HG03064 (cell line): ENCODE data around the gene B3GAT3.
"Not testable (repeated sequence)": the region's sequence is repeated elsewhere in the genome, so short reads cannot be mapped to it uniquely, and the experiment has no call there.

Experiments
- ATAC-seq: cut with Tn5 transposase; IDR thresholded peaks from one replicate; pipeline ENCODE4 v1.9.1; 2021; ENCODE audit warnings: low read depth; ENCODE audit not compliant: unreplicated experiment

The B3GAT3 gene

DNA sequence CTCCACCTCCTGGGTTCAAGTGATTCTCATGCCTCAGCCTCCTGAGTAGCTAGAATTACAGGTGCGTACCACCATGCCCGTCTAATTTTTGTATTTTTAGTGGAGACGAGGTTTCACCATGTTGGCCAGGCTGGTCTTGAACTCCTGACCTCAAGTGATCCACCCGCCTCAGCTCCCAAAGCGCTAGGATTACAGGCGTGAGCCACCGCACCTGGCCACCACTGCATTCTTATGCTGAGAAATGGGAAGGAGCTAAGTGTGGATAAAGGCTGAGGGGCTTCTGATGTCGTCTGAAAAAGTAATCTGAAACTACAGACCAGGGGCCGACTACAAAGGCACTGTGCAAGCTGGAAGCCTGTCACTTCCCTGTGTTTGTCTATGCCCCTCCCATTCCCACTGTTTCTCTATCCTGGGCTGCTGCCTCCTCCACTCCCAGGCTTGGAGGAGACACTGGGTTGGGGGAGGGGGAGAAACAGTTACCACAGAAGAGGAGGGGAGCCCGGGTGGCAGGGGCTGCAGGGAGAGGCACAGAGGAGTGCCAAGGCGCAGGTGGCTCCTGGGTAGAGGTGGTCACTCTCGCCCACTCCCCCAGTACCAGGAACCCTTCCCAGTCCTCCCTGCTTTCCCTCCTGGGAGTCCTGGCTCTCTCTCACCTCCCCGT, 17.2 kb downstream of the B3GAT3 start:
- ATAC-seq = no peak

- no peak for ATAC-seq
These were observed 17.9 kb downstream of the B3GAT3 start for GRCh38 chr11:62603776-62604299.

DNA sequence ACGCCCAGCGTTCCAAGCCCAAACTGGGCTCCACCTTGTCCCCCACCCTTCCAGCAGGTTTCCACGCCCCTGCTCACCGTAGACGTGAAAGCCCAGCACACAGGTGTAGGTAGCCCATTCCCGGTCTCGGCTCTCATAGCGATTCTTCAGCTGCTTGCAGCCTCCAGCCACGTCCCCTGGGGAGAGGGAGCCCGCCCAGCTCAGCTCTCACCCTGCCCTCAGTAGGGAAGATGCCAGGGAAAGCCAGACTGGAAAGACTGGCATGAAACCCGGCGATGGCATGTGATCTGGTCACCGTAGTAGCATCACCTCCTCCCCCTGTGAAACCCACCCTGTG, 18.7 kb downstream of the B3GAT3 start:
- no peak for ATAC-seq

DNA sequence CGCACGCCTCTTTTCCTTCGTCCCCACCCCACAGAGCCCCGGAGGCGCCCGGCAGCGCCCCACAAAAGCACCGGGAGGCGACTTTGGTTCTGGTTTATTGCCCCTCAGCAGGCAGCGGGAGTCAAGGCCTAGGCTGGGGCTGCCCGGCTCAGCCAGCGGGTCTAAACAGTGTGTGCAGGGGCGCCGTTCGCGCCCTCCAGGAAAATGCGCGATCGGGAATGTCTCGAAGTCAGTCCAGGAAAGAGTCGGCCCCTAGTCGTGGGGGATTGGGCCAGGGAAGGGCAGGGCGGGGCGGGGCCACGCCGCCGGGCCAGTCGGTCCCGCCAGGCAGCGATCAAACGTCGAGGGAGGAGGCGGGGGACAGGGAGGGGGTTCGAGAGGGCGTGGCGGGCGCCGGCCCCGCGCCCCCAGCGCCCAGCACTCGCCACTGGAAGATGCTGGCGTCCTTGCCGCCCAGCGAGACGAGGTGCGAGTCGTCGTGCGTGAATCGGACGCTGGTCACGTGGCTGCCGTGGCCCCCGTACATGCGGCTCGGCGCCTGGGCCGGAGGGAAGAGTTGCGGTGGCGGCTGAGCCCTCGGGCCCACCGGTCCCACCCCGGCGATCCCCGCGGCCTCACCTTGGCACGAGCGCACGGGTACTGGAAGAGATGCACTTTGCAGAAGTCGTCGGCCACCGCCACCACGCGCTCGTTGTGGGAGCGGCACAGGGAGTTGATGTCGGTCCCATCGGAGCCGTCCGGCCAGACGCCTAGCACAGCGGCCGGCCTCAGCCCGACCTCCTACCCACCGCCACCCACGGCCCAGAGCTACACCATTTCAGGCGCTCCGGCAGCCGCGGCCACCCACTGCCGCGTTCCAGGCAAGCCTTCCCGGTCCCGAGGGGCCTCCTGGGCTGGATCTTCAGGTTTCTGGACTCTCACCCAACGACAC, 19.4 kb downstream of the B3GAT3 start:
- no peak for ATAC-seq

- peak; percentile 61 for ATAC-seq
These were observed 20.2 kb downstream of the B3GAT3 start, which contains the start of gene MTA2 for GRCh38 chr11:62601372-62602140. Gene MTA2, minus strand, starts transcription at chr11:62601865. Its CDS starts 415 bp downstream, at chr11:62601450.

- ATAC-seq = no peak
These were observed 20.7 kb downstream of the B3GAT3 start for GRCh38 chr11:62601122-62601371.

DNA sequence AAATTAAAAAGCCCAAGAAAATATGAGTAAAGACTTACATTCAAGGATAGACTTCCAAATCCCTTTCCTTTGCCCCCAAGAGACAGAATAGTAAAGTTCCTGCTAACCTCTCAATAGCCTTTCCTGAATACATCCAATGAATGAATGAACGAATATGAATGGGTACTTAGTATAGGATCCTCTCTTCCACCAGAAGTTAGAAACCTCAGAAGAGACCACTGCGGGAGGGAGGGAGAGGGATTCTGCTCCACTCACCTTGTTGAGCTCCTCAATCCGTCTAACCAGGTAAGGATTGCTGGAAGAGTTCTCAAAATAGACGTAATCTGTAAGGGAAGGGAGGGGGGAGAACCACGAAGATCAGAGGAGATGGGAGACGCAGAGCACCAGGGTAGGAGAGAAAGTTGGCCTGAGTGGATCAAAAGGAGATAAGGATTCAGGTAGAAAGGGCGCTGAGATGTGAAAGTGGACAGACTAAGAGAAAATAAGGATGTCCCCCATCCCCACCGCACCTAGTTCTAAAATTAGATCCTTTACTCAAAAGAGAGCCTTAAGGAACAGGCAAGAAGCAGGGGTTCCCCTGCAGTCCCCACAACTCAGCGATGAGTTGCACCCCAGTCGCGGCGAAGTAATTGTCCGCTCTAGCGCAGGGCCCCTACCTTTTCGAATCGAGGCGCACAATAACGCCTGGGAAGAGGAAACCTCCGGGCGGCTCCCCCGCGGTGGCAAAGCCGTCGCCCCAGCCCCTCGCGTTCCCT, 21.2 kb downstream of the B3GAT3 start:
- no peak for ATAC-seq

GRCh38 chr11:62599901-62600300, 21.9 kb downstream of the B3GAT3 start:
- ATAC-seq = no peak

DNA sequence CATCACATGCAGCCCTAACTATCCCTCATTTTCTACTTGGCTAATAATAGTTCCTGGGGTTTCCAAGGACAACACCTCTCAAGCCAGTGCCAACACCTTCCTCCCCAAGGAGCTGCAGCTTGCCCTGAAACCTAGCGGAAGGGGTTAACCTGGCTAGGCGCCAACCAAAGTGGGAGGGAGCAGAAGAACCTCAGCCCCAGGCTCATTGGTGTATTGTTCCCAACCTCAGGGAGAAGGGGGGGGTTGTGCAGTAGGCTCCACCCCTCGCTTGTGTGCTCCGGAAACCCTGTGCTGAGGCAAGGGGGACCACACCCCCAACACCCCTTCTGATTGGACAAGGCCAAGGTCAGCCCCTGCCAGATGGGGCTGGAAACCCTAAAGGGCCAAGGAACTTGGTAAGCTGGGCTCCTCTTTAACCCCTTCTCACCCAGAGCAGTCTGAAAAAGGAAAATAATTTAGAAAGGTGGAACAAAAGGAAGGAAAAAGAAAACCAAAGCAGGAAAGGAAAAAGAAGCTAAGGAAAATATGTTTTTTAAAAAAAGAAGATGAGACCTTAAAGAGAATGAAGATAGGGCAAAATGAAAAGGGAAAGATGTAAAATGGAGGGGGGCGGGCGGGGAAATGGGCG, 22.6 kb downstream of the B3GAT3 start:
- ATAC-seq = peak; percentile 36

- no peak for ATAC-seq
These were observed 26.7 kb downstream of the B3GAT3 start for GRCh38 chr11:62595124-62595523.

DNA sequence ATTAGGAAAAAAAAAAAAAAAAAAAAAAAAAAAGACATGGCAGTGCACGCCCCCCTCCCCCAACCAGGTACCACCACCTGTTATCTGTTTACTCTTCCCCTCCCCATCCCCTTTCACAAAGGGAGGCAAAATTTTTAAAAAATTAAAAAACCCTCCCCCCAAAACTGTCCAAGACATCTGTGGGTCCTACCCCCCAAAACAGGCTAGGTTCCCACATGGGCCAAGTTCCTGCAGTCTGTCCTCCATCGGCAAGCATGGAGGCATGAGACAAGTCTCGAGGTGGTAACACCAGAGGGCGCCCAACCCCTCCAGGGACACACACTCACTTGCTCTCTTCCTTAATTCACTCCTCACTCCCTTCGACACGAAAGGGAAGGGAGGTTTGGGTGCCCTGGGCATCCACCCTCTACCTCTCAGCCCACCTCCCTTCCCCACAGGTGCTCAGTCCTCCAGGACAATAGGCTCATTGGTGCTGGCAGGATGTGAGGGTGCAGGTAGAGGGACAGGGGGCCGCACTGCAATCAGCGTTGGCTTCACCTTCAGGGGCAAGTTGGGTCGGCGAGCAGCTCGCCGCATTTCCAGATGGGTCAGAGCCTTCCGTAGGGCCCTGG, 28.2 kb downstream of the B3GAT3 start:
- ATAC-seq = no peak

- no peak for ATAC-seq
These were observed 28.8 kb downstream of the B3GAT3 start for GRCh38 chr11:62592989-62593421.

DNA sequence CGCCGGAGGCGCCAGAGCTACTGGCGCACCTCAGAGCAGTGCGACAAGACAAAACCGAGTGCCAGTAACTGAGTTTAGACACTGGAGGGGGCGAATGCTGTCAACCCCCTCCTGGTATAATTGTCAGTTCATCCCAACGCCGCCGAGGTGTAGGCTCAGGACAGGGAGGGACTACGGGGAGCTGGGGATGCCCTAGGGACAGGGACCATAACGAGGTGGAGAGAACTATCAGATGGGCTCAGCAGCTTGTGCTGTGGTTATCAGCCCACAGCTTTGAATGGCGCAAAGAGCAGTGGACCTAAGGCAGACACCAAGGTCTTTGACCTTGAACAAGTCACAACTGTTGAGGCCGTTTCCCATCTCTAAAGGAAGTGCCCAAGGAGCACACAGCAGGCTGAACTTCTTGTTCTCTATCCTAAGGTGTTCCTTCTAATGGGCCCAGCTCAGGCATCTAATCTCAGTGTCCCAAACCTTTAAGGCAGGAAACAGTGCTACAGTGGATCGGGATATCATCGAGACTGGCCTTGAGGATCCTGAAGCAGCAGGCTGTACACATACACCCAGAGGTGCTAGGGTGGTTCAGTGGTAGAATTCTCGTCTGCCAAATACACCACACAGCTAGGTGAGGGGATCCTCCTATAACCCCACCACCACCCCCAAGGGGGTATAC, 29.5 kb downstream of the B3GAT3 start:
- ATAC-seq = peak; percentile 5

GRCh38 chr11:62591448-62592145, 30.2 kb downstream of the B3GAT3 start, which contains the start of gene TUT1:
Gene TUT1, minus strand, starts transcription at chr11:62591523. Its CDS starts 38 bp downstream, at chr11:62591485.
- peak; percentile 74 for ATAC-seq

- ATAC-seq = no peak
These were observed 32.7 kb downstream of the B3GAT3 start for GRCh38 chr11:62588966-62589637.

DNA sequence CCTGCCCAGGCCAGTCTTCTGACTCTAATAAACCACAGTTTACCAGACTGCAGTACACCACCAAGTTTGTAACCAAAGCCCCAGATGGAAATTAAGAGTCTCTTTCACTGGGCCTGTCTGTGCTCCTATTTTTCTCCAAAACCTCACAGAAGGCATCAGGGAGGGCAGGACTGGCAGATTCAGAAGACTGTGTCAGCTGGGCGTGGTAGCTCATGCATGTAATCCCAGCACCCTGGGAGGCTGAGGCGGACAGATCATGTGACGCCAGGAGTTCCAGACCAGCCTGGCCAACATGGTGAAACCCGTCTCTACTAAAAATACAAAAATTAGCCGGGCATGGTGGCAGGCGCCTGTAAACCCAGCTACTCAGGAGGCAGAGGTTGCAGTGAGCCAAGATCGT, 36.4 kb downstream of the B3GAT3 start:
- ATAC-seq = not testable (repeated sequence)

DNA sequence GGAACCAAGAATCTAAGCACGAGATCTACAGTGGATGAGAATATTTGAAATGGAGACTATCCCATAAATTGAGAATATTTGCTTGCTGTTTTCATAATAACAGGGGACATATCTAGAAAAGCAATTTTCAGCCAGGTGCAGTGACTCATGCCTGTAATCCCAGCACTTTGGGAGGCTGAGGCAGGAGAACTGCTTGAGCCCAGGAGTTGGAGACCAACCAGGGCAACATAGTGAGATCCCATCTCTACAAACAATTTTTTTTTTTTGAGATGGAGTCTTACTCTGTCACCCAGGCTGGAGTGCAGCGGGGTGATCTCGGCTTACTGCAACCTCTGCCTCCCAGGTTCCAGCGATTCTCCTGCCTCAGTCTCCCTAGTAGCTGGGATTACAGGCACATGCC, 40.1 kb downstream of the B3GAT3 start:
- ATAC-seq = not testable (repeated sequence)
